Sciatic nerve (tissue), 2 donors: ENCODE measurements around the gene NDUFB6. TPM values are rescaled to one million over a fixed set of nuclear protein-coding genes. Genes with fewer than 3 reads are reported as not detected.
A peak's percentile ranks its signal among the peaks of the same experiment; 100 is the strongest.
"Not testable (repeated sequence)": the region's sequence is repeated elsewhere in the genome, so short reads cannot be mapped to it uniquely, and the experiment has no call there.

ENCODE experiments used
- ATAC-seq: fragments of 200-7000 bp; cut with Tn5 transposase; one replicate; pipeline ENCODE4 v1.9.1; 2020; ENCODE audit warnings: mild to moderate bottlenecking, moderate library complexity
- DNase-seq: peaks from one replicate; pipeline ENCODE4 v3.0.0-alpha.2; 2020; ENCODE audit warnings: low spot score
- intact Hi-C: fragments of 100-400 bp; cut with DNase I; formaldehyde crosslinking; loops from one replicate; pipeline ENCODE4 v1.14.2; 2022
- total RNA-seq: library from RNA; stranded (reverse); fragmentation: NEBNext Ultra II Directional; extraction: Animal tissue kit (Norgen Biotek cat#: 25700); gene quantifications from one replicate; pipeline ENCODE4 v1.2.1, GENCODE V29; 2021
- donor health status: DM: no; HTN: no; CAD: no.
- donor health status: DM: no; HTN: no; CAD: no.

Gene NDUFB6
- total RNA-seq, 1 donor from 2014 or later = 41.2 TPM

DNA sequence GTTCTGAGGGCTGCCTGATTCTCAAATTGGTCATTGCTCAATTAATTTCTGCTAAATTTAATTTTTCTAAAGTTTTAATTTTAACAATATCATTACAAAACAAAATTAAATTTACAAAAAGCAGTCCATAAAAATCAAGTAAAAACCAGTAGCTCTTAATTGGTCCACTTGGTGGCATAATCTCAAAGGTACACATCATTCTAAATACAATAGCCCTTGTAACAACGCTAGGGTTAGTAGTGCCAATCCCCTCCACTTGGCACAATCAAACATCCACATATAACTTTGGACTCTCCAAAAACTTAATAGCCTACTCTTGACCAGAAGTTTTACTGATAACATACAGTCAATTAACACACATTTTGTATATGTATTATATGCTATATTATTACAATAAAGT lies 1.9 kb upstream of the NDUFB6 start:
- intact Hi-C loops = loop anchor here (5.0 kb wide), 1 partner anchor 193 kb away; the partner anchor contains the start of gene ACO1

DNA sequence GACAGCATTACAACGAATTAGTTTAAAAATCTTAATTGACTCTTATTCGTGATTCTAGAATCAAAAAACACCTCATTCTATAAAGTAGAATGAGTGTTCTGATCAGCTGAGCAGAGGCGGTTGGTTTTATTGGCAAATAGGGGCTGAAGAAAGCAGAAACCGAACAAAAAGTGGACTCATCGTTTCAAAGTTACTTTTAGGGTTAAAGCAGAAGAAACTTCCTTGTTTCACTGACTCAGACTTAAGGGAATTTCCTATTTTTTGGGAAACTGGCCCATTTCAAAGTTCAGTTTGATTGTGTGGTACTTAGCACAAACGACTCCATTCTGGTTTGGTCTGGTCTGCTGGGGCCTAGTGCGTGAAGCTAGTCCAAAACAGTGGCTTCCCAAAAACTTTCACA lies 862 bp upstream of the NDUFB6 start:
- intact Hi-C loops = no loop called here
- ATAC-seq (no peak), DNase-seq (no peak)

More for the DNA sequence above, 1.9 kb upstream of the NDUFB6 start:
- ATAC-seq (no peak), DNase-seq (no peak)

DNA sequence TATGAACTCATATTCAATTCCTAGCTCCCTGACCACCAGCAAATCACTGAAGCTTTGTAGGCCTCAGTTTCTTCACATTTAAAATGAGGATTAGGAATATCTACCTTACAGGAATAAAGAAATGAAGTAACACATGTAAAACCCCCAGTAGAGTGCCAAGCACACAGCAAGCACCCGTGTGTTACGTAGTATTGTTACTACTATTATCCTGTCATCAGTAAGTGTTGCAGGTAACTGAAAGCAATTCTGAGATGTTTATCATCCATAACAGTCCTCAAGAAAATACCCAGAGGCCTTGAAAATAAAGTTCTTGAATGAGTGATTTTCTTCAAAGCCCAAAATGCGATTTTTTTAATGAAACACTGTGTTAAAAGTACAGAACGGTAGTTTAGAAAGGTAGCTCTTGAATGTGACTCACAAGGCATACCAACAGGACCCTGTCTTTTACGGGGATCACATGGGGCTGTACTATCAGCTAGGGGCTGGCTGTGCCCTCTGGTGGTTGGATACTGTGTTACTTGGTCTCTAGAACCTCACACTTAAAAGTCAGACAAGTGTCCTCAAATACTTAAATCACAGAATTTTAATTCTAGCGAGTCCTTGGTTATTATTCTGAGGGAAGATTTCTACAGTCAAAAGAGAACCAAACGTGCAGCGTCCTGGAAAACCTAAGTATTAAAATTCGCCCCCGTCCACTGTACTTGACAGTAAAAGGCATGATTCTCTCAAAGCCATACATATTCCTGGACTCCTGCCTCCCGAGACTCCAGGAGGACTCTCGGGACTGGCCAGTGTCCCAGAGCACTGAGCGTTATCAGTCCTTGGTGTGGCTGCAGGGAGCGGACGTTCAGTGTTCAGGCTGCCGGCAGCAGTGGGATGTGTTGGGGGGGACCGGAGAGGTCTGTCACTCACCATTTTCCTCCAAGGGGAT lies 725 bp downstream of the NDUFB6 start:
- peak; percentile 91 for ATAC-seq
- no peak for DNase-seq
- intact Hi-C loops = no loop called here

DNA sequence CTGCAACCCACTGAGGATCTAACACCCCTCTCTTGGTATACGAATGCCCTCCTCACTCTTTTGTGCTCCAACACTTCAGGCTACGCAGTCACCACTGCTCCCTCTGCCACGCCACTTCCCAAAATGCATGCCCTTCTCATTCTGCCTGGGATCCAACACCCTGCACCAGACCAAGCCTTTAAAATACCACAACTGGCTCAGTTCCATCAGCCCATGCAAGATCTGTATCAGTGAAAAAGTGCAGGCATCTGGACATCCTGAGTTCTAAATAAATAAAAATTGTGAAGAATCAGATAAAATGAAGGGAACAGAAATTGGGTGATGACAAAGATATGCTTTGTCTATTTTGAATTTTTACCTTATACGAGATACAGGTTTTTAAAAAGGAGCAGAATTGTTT lies 2.7 kb downstream of the NDUFB6 start:
- ATAC-seq (no peak), DNase-seq (no peak)
- intact Hi-C loops = no loop called here

DNA sequence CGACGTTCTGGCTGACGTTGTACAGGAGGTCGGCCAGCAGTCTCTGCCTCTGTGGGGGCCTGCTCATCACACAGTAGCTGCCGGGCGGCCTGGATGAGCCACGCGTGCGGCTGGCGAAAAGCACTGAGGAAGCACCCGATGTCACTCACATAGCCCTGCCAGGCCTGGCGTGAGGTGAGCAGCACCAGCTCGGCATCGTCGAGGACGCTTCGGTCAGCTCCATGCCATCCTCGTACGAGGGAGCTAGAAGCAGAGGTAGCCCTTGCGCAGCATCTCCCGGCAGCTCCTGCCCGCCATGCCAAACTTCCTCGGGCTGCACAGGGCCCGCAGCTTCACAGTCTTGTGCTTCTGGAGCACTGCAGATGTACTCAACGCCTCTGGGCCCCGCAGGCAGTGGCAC lies 6.2 kb downstream of the NDUFB6 start:
- intact Hi-C loops = no loop called here
- ATAC-seq = no peak
- DNase-seq = no peak

DNA sequence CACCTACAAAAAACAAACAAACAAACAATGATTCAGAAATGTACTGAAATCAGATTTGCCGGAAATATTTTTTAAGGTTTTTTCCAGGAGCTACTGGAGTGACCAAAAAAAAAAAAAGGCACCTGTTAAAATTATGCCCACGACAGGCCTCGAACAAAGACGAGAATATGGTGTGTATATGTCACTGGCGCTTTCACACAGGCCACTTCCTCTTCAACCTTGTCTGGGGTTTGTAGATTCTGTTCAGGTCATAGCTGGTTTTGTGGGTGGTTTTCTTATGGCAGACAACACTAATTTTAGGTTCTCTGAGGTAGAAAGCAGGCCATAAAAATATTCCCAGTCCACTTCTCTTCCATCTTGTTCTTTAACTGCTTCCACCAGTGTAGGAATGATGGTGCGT lies 7.0 kb downstream of the NDUFB6 start:
- intact Hi-C loops = no loop called here
- ATAC-seq (no peak), DNase-seq (no peak)

DNA sequence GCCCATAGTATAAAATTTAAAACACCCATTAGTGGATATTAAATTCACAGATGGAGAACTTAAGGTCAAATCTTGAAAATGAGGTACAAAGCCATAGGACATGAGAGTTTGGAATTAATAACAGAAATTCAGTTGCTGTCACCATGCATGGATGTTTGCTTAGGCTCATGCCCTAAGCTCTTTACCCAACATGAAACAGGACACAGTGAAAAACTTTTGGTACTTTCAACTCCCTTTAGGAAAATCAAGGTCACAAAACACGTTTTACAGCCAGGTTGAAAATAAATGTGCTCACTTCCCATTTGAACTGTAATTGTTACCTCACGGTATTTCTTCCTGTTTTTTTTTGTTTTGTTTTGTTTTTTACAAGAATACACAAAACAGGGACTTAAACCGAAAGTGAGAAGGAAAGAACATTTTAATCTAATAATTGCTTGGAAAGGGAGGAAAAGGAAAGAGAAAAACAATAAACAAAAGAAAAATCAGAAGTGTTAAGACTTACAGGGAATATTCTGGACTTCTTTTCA lies 14.5 kb downstream of the NDUFB6 start:
- no peak for ATAC-seq
- intact Hi-C loops = no loop called here

DNA sequence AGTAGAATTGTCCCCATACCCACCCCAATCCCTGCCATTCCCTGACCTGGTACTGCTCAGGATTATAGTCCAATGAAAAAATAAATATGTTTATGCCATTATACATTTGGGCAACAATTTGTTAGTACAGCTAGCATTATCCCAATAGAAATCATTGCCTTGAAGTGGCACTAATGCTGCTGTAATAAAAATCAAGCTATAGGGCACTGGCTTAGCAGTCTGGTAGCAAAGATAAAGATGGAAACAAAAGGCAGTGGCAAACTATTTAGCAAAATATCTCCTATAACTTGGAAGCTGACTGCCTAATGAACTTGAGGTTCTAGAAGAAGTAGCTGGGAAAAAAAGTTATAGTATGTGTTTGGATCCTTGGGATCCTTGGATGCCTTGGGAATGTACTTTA lies 18.4 kb downstream of the NDUFB6 start:
- no peak for ATAC-seq
- intact Hi-C loops = no loop called here
- DNase-seq = no peak

More for the DNA sequence above, 14.5 kb downstream of the NDUFB6 start:
- DNase-seq = no peak

DNA sequence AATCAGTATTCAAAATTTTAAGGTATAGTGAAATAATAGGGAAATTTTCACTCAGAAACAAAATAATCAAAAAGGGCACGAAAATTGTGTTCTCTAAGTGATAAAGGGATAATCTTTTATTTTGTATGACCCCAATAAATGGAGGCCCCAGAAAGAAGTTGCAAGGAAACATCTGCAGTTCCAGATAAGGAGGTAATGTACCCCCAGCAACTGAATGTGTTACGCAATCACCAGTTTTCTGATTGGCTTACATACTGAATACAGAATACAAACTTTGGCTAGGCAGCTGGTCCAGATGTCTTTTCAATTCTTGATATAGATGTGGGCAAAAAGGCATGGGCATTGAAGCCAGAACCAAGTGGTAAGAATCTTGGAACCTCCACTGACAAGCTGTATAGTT lies 18.9 kb downstream of the NDUFB6 start:
- ATAC-seq = no peak
- no peak for DNase-seq
- intact Hi-C loops = no loop called here

DNA sequence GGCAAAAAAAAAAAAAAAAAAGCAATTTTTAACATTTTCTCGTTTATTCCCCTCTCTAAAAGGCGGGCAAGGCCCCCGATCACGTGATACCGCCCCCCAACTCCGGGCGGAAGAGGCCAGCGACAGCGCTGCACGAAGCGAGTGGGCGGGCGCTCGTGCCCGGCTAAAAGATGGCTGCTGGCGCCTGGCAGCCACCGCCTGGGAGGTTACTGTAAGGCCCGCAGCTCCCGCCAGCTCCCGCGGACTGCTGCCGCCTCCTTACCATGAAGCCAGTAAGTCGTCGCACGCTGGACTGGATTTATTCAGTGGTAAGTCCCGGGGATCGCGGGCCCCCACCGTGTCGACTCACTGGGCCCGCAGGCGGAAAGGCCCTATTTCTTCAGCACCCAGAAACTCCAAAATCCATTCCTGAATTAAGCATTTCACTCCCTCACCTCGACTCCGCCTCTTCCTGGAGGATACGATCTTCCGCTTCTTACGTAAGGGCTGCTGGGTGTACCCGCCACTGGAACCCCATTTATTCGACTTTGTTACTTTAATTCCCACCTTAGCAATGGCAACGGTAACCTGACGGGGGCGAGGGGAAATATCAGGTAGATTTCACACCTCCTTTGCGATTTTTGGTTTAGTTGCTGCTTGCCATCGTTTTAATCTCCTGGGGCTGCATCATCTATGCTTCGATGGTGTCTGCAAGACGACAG lies 20.6 kb downstream of the NDUFB6 start, which contains the start of the genes SMIM27 and TOPORS:
Gene SMIM27, plus strand, starts transcription at position 156 of the 701 bp plus-strand sequence. Its CDS starts 108 bp downstream, at position 264.
Gene TOPORS, minus strand, starts transcription at position 415 of the 701 bp plus-strand sequence. Its CDS starts 150 bp downstream, at position 265.
- ATAC-seq (peak; percentile 98), DNase-seq (peak; percentile 95)
- intact Hi-C loops = no loop called here

DNA sequence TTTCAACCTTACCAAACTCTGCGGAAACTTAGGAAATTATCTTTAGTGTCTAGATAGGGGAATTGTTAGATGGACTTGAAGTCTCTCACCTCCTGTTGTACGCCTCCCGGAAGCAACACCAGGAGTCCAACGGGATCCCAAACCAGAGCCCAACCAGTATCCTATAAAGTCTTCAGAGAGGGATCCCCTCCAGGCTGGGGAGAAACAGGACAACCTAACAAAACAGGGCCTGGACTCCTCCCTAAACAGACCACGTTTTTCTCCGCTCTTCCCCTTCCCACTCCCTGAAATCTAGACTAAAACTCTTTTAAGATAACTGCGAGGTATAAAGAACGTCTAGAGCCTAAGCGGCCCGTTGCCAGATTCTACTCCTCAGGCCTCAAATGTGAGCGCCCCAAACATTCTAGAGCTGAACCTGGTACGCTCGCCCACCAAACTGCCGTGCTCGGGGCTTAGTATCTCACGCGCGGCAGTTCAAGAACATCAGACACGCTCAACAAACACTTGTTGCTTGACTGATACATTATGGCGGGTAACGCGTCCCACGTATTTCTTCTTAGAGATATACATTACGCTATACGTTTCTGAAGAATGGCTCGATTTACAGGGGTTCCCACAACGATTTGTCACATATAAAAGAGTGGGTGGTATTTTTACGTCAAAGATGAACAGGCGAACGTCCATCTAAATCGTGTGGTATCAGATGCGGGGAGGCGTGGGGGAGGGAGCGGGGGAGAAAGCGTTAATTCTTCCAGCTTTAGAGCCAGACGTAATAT lies 21.5 kb downstream of the NDUFB6 start:
- intact Hi-C loops = no loop called here
- DNase-seq (no peak), ATAC-seq (peak; percentile 40)

DNA sequence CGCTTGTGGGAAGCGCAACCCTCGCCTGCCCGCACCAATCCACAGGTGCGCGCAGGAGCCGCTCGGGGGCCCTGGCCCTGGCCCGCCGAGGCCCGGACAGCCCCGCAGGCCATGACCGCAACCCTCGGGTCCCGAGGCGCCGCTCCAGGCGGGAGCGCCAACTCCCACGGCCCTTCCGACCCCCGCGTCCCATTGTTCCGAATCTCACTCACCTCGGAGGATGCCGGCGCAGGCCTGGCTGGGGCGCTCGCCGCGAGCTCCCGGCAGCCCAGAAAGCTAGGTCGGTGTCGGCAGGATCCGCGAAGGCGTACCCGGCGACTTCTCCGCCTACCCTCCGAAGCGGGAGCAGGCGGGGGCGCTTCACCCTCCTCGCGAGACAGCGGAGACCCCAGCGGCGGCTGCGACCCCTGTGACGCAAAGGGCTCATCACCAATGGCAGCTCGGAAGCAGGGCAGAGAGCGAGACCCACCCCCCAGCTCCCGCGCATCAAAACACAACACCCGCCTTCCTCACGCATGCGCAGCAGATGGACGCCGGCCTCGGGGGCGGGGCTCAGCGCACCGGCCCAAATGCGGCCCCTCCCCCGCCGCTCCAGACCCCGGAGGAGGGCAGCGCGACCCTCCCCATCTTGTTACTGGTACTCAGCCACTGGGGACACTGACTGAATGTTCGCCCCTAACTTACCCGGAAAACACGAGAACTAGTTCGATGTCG lies 22.2 kb downstream of the NDUFB6 start:
- intact Hi-C loops = no loop called here
- DNase-seq = peak; percentile 94
- ATAC-seq = peak; percentile 93

DNA sequence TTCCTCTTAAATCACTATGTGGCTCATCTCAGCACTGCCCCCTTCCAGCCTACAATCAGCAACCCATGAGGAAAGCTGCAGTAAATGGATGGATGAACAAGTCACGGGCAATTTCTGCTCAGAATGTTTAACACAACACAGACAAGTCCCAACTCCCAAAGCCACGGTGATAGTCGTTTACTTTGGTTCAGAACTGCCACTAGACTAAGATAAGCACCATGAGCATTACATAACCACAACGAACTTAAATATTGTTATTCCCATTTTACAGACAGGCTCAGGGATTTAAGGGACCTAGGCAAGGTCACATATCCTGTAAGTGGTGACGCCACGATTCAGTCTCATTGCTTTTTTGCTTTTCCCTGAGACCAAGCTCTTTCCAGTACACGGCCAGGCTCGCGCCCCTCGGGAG lies 22.8 kb downstream of the NDUFB6 start:
- intact Hi-C loops = no loop called here
- no peak for ATAC-seq
- DNase-seq = no peak

DNA sequence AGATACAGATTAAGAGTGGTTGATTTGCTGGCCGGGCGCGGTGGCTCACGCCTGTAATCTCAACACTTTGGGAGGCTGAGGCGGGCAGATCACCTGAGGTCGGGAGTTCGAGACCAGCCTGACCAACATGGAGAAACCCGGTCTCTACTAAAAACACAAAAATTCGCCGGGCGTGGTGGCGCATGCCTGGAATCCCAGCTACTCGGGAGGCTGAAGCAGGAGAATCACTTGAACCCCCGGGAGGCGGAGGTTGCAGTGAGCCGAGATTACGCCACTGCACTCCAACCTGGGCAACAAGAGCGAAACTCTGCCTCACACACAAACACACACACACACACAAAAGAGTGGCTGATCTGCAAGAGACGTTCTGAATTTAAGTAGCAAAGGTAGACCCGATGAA lies 24.7 kb downstream of the NDUFB6 start:
- ATAC-seq, intact Hi-C loops, DNase-seq: not testable (repeated sequence)

DNA sequence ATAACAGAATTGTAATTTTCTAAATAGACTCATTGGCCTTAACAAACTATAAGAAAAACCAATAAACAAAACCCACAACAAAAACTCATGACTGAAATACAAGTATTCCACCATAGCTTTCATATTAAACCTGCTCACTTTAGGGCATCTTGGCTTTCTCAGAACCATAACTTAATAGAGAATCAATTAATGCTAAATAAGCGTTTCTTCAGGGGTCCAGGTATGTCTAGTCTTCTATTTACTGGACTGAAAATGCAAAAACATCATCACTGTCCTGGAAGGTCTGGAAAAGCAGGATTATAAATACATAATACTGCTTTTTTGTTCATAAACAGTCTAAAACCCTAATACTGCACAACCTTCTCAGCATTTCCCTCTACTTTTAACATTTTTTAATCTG lies 27.1 kb downstream of the NDUFB6 start:
- intact Hi-C loops = no loop called here
- ATAC-seq = no peak
- no peak for DNase-seq

DNA sequence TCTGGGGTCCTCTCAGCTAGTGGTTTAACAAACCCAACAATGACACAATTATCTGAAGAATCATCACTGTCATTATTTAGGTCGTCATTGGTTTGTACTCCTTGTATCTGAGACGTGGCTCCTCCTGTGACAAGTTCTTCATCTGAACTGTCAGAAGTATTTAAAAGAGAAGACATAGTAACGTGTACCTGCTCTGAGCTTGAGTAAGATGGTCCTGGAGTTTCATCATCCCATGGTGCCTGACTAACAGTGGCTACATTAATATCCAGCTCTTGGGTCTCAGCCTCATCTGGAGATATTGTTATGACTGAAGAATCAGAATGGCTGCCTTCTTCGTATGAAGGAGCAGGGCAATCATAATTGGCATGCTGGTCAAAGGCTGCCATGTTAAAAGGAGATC lies 29.9 kb downstream of the NDUFB6 start:
- intact Hi-C loops = no loop called here
- ATAC-seq (no peak), DNase-seq (no peak)

DNA sequence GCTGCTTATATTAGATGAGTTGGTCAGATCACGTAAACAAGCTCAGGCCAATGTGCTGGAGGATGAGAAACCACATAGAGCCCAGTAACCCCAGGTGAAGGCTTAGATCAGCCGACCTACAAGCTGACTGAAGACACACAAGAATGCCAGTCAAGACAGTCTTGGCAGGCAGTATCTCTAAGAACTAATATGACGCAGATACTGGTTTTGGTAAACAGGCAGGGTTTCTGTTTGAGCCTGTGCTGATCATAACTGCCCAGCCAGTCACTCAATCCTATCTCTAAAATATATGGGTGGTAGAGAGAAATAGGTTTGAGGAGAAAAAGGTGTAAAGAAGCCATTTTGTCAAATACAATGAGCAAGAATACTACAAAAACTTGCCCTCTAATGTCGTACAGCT lies 39.1 kb downstream of the NDUFB6 start:
- intact Hi-C loops = no loop called here
- ATAC-seq (no peak), DNase-seq (no peak)

DNA sequence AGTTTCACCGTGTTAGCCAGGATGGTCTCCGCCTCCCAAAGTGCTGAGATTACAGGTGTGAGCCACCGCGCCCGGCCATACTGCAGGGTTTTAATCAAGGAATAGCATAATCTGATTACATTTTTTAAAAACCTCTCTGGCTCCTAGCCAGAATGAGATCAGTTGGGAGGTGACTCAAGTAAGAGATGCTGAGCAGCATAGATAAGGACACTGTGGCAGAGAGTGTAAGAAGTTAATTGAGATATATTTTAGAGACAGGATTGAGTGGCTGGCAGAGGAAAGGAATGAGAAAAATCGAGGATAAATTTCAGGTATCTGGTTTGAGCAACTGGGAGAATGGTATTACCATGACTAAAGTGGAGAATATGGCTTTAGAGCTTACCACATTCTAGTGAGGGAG lies 39.6 kb downstream of the NDUFB6 start:
- ATAC-seq (no peak), DNase-seq (no peak)
- intact Hi-C loops = no loop called here
